SK-N-SH treated with all-trans-retinoic acid at 6 μM for 48 hours (cell line): ENCODE results near the gene DYNC1I2.
A peak's percentile ranks its signal among the peaks of the same experiment; 100 is the strongest.

Experiments used
- ATAC-seq: fragments of 200-7000 bp; cut with Tn5 transposase; 3 replicates; pipeline ENCODE4 v1.9.1; 2020; ENCODE audit warnings: mild to moderate bottlenecking, moderate library complexity
- ARNTL ChIP-seq: fragments of 450-650 bp; formaldehyde crosslinking; IDR thresholded peaks from 2 replicates; pipeline ENCODE4 v1.5.0; 2020; ENCODE audit warnings: low read depth, mild to moderate bottlenecking, moderate library complexity, borderline replicate concordance
- BACH2 ChIP-seq: fragments of 250-450 bp; sonication (Bioruptor Pico); IDR thresholded peaks from 2 replicates; pipeline ENCODE4 v1.9.0; 2021; ENCODE audit warnings: mild to moderate bottlenecking, borderline replicate concordance
- CSDC2 ChIP-seq: fragments of 250-450 bp; sonication (Bioruptor Pico); IDR thresholded peaks from 2 replicates; pipeline ENCODE4 v1.5.0; 2020; ENCODE audit warnings: mild to moderate bottlenecking, moderate library complexity
- ISL1 ChIP-seq: fragments of 250-450 bp; sonication (Bioruptor Pico); IDR thresholded peaks from 2 replicates; pipeline ENCODE4 v2.1.2; 2022; ENCODE audit warnings: mild to moderate bottlenecking, moderate library complexity
- OSR1 ChIP-seq: fragments of 250-450 bp; sonication (Bioruptor Pico); IDR thresholded peaks from 2 replicates; pipeline ENCODE4 v1.8.0; 2022; ENCODE audit warnings: moderate library complexity, mild to moderate bottlenecking, inconsistent platforms
- PPARA ChIP-seq: fragments of 250-450 bp; sonication (Bioruptor Pico); IDR thresholded peaks from 2 replicates; pipeline ENCODE4 v1.5.0; 2020; ENCODE audit warnings: mild to moderate bottlenecking, borderline replicate concordance
- RARB ChIP-seq: fragments of 250-450 bp; sonication (Bioruptor Pico); IDR thresholded peaks from 2 replicates; pipeline ENCODE4 v1.8.0; 2021; ENCODE audit warnings: mild to moderate bottlenecking, moderate library complexity
- SNAI2 ChIP-seq: fragments of 250-450 bp; sonication (Bioruptor Pico); IDR thresholded peaks from 2 replicates; pipeline ENCODE4 v1.5.0; 2020; ENCODE audit warnings: mild to moderate bottlenecking, moderate library complexity
- TCF4 ChIP-seq: fragments of 250-450 bp; sonication (Bioruptor Pico); IDR thresholded peaks from 2 replicates; pipeline ENCODE4 v1.8.0; 2021; ENCODE audit warnings: mild to moderate bottlenecking, moderate library complexity, borderline replicate concordance
- TOX ChIP-seq: fragments of 250-450 bp; sonication (Bioruptor Pico); IDR thresholded peaks from 2 replicates; pipeline ENCODE4 v1.8.0; 2021; ENCODE audit warnings: mild to moderate bottlenecking, moderate library complexity, borderline replicate concordance
- ZC3H10 ChIP-seq: fragments of 250-450 bp; sonication (Bioruptor Pico); IDR thresholded peaks from 2 replicates; pipeline ENCODE4 v1.5.1; 2021; ENCODE audit warnings: mild to moderate bottlenecking, moderate library complexity
- ZFP3 ChIP-seq: fragments of 250-450 bp; sonication (Bioruptor Pico); IDR thresholded peaks from 2 replicates; pipeline ENCODE4 v1.5.0; 2020; ENCODE audit warnings: mild to moderate bottlenecking, moderate library complexity
- ZFP30 ChIP-seq: fragments of 450-650 bp; formaldehyde crosslinking; IDR thresholded peaks from 2 replicates; pipeline ENCODE4 v1.5.0; 2022; ENCODE audit warnings: mild to moderate bottlenecking, moderate library complexity
- ZNF70 ChIP-seq: fragments of 450-650 bp; formaldehyde crosslinking; IDR thresholded peaks from 2 replicates; pipeline ENCODE4 v1.5.0; 2020; ENCODE audit warnings: mild to moderate bottlenecking, moderate library complexity
- ZNF8 ChIP-seq: fragments of 450-650 bp; formaldehyde crosslinking; IDR thresholded peaks from 2 replicates; pipeline ENCODE4 v1.5.0; 2020; ENCODE audit warnings: mild to moderate bottlenecking, moderate library complexity
- TF ChIP-seq, protein P1 (sequence below): fragments of 250-450 bp; sonication (Bioruptor Pico); IDR thresholded peaks from 2 replicates; pipeline ENCODE4 v1.8.0; 2021; ENCODE audit warnings: low read depth, mild to moderate bottlenecking, moderate library complexity, borderline replicate concordance
- TF ChIP-seq, protein P2 (sequence below): fragments of 250-450 bp; sonication (Bioruptor Pico); IDR thresholded peaks from 2 replicates; pipeline ENCODE4 v1.8.0; 2020; ENCODE audit warnings: mild to moderate bottlenecking, moderate library complexity, borderline replicate concordance
- TF ChIP-seq, protein P3 (sequence below): fragments of 250-450 bp; sonication (Bioruptor Pico); IDR thresholded peaks from 2 replicates; pipeline ENCODE4 v1.5.1; 2021; ENCODE audit warnings: mild to moderate bottlenecking, moderate library complexity
- TF ChIP-seq, protein P4 (sequence below): fragments of 250-450 bp; sonication (Bioruptor Pico); IDR thresholded peaks from 2 replicates; pipeline ENCODE4 v1.5.1; 2020; ENCODE audit warnings: low read depth, mild to moderate bottlenecking, moderate library complexity

DYNC1I2 gene

DNA sequence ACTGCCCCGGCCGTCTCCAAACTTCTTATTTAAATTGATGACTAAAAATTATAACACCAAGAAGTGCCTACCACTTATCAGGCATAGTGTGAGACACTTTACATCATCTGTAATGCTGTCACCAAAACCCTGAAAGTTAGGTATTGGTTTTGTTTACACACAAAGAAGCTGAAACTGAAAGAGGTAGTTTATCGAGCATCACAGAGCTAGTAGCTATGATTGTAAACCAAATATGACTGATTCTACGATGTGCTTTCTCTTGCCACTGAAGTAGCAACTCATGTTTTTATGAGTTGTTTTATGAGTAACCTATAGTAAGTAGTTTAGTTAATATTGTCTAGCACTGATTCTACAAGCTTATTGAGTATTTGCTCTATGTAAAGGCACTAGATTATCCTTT is 31.5 kb downstream of the DYNC1I2 start:
- ATAC-seq, result no peak
- TF ChIP-seq OSR1 (CRISPR knock-in tag), result no peak
- no peak for TF ChIP-seq BACH2 (CRISPR knock-in tag)
- TF ChIP-seq ISL1, result no peak
- TF ChIP-seq ARNTL (CRISPR knock-in tag), result no peak
- TF ChIP-seq RARB, result no peak
- no peak for TF ChIP-seq ZFP3
- TF ChIP-seq TCF4 (CRISPR knock-in tag), result no peak
- TF ChIP-seq ZNF70 (CRISPR knock-in tag), result no peak
- no peak for TF ChIP-seq ZFP30

DNA sequence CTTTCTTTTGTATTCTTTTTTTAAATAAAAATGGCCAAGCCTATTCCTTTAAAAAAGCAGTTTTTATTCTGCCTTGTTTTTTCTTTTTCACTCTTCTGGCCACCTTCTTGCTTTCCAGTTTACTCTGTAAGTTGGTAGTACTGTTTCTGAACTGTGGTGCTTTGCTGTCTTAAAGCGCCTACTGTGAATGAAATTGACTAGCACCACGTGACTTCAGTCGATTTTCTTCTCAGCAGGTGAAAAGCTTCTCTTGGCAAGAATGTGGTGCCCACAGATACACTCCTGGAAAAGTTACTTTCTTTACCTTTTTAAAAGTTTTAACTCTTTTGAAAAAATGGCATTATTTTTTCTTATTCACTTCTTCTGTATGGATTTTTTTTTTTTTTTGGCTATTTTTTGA is 32.4 kb downstream of the DYNC1I2 start:
- TF ChIP-seq ZC3H10, result no peak
- TF ChIP-seq ZNF70 (CRISPR knock-in tag), result no peak
- no peak for ATAC-seq

DNA sequence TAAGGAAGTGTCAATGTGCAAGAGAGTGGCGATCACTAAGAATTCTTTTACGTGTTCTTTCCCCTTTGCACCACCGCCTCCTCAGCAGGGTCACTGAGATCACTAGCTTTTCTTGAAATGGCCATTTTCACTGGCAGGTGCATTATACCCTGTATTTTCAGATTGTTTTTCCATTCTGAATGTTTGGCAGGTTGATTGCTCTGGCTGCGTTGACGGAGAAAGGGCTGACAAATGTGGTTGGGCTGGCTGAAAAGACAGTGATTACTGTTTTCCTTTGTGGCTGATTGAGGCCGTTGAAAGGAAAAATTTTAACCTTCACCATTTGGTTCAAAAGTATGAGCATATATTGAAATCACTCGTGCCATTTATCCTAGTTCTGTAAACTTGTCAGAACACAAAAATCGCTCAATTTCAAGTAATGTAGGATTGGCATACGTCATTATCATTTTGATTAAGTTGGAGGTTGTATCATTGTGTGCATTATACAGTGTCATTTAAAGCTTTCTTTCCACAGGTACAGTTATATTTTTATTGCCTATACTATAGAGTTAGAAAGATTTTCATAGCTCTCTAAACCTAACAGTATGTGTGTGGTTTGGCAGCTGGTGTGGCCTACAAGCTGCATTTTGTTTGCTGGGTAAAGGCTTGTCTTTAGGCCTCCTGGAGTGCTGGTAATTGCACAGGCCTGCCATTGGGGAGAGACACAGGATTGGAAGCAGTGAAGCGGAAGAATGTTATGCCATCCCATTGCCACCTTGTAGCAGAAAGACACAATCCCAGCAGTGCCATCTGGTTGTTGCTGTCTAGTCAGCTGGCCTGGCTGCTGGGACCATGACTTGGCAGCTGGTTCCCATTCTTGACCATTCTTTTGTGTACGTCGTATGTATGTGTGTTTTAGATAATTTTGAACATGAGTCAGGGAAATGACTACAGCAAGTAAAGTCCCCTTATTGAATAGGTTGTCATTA is 36.7 kb downstream of the DYNC1I2 start:
- TF ChIP-seq, protein P1, sequence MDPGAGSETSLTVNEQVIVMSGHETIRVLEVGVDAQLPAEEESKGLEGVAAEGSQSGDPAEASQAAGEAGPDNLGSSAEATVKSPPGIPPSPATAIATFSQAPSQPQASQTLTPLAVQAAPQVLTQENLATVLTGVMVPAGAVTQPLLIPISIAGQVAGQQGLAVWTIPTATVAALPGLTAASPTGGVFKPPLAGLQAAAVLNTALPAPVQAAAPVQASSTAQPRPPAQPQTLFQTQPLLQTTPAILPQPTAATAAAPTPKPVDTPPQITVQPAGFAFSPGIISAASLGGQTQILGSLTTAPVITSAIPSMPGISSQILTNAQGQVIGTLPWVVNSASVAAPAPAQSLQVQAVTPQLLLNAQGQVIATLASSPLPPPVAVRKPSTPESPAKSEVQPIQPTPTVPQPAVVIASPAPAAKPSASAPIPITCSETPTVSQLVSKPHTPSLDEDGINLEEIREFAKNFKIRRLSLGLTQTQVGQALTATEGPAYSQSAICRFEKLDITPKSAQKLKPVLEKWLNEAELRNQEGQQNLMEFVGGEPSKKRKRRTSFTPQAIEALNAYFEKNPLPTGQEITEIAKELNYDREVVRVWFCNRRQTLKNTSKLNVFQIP (CRISPR knock-in tag), result no peak
- TF ChIP-seq, protein P2, sequence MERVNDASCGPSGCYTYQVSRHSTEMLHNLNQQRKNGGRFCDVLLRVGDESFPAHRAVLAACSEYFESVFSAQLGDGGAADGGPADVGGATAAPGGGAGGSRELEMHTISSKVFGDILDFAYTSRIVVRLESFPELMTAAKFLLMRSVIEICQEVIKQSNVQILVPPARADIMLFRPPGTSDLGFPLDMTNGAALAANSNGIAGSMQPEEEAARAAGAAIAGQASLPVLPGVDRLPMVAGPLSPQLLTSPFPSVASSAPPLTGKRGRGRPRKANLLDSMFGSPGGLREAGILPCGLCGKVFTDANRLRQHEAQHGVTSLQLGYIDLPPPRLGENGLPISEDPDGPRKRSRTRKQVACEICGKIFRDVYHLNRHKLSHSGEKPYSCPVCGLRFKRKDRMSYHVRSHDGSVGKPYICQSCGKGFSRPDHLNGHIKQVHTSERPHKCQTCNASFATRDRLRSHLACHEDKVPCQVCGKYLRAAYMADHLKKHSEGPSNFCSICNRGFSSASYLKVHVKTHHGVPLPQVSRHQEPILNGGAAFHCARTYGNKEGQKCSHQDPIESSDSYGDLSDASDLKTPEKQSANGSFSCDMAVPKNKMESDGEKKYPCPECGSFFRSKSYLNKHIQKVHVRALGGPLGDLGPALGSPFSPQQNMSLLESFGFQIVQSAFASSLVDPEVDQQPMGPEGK (CRISPR knock-in tag), result no peak
- TF ChIP-seq SNAI2 (CRISPR knock-in tag), result no peak
- TF ChIP-seq, protein P3, sequence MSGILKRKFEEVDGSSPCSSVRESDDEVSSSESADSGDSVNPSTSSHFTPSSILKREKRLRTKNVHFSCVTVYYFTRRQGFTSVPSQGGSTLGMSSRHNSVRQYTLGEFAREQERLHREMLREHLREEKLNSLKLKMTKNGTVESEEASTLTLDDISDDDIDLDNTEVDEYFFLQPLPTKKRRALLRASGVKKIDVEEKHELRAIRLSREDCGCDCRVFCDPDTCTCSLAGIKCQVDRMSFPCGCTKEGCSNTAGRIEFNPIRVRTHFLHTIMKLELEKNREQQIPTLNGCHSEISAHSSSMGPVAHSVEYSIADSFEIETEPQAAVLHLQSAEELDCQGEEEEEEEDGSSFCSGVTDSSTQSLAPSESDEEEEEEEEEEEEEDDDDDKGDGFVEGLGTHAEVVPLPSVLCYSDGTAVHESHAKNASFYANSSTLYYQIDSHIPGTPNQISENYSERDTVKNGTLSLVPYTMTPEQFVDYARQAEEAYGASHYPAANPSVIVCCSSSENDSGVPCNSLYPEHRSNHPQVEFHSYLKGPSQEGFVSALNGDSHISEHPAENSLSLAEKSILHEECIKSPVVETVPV, result no peak
- TF ChIP-seq RARB, result no peak
- TF ChIP-seq ZNF70 (CRISPR knock-in tag), result no peak
- peak; percentile 57 for ATAC-seq

DNA sequence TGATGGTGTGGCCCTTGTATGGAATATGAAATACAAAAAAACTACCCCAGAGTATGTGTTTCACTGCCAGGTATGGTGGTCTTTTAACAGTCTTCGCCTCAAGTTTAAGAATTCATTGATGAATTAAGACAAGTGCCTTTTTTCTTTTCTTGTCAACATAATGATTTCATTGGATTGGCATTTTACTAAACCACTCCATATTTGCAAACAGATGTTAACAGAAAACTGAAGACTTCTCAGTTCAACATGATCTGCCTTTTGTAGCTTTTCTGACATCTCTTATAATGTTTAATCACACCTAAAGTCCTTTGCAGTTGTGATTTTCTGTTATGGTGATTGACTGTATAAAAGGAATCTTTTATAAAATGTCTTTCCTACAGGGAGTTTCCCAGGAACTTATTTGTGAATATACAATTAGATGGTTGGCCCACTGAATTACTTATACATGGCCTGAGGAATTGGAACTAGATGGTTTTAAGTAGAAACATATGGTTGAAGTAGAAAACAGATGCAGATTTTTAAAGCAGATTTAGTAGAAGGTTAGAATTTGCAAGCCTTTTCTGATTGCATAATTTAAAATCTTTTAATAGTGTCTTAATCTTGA is 39.7 kb downstream of the DYNC1I2 start:
- TF ChIP-seq, protein P2 (CRISPR knock-in tag), result no peak
- peak; percentile 80 for TF ChIP-seq TCF4 (CRISPR knock-in tag)
- TF ChIP-seq, all 23 proteins: peak for 1
- ATAC-seq, result no peak; the same call in 2 of the 3 replicates

DNA sequence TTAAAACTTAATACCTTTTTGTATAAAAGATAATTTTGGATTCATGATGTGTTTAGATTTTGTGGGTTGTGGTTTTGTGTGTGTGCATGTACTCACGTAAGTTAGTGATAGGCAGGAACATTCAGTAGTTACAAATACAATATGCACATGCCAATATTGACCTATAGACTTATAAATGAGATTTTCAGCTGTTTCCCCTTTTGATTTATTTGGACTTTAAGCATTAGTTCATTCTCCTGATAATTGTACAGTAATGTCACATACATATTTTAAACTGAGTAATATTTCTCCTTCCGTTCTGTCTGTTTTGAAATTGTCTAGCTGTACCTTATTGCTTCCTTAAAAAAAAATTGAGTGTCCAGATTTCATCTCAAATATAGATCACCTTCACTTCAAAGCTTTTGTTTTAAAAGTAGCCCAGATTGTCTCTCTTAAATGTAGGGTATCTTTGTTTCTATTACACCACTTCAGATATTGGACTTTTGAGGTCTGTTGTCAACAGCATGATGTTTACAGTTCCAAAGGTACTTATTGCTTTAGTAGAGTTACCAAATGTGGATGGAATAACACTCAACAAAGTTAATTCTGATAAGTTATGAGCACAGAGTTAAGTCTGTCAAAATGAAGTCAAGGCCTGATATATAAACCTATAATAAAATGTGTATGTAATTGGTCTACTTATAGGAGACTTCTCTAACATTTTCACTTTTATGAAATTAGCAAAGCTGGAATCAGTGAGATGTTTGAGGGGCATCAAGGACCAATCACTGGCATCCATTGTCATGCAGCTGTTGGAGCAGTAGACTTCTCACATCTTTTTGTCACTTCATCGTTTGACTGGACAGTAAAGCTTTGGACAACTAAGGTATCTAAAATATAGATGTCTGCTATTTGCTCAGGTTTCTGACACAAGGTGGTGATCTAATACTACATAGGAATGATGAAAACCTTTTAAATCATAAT is 42.0 kb downstream of the DYNC1I2 start:
- ATAC-seq, result no peak
- TF ChIP-seq, protein P4, sequence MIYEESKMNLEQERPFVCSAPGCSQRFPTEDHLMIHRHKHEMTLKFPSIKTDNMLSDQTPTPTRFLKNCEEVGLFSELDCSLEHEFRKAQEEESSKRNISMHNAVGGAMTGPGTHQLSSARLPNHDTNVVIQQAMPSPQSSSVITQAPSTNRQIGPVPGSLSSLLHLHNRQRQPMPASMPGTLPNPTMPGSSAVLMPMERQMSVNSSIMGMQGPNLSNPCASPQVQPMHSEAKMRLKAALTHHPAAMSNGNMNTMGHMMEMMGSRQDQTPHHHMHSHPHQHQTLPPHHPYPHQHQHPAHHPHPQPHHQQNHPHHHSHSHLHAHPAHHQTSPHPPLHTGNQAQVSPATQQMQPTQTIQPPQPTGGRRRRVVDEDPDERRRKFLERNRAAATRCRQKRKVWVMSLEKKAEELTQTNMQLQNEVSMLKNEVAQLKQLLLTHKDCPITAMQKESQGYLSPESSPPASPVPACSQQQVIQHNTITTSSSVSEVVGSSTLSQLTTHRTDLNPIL, result no peak
- TF ChIP-seq CSDC2 (CRISPR knock-in tag), result no peak
- TF ChIP-seq RARB, result no peak
- TF ChIP-seq ZNF8 (CRISPR knock-in tag), result no peak
- TF ChIP-seq TCF4 (CRISPR knock-in tag), result no peak
- TF ChIP-seq PPARA (CRISPR knock-in tag), result no peak
- no peak for TF ChIP-seq TOX (CRISPR knock-in tag)
- TF ChIP-seq ZNF70 (CRISPR knock-in tag), result no peak
- no peak for TF ChIP-seq ZFP30
- no peak for TF ChIP-seq OSR1 (CRISPR knock-in tag)
- TF ChIP-seq ARNTL (CRISPR knock-in tag), result no peak
- TF ChIP-seq, protein P2 (CRISPR knock-in tag), result no peak
- no peak for TF ChIP-seq ZFP3
- TF ChIP-seq ISL1, result no peak
